ENCODE results near the gene LPCAT3. TPM values are rescaled to one million over a fixed set of nuclear protein-coding genes. Genes with fewer than 3 reads are reported as not detected.

LPCAT3 gene
- total RNA-seq, 1 donor from 2014 or later = 34.4 TPM

DNA sequence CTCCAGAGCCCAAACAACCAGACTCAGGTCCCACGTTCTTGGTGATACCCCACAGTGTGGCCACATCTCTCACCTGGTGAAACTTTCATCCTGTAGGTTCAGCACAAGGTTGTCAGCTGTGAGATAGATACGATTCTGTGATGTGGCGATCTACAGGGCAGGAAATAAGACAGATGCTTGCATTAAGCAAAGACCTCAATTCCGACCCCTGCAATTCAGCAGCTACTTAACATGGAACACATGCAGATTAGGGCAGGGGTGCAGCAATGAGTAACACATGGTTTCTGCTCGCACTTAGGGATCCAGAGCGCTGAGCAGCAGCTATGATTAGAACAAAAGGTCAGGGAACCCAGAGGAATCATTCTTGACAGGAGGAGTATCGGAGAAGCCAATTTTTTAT lies 51.9 kb downstream of the LPCAT3 start:
- Mint-ChIP-seq H3K4me1 (ENCODE audit: unreplicated experiment) (peaks cover 32% of the 10 kb centered on the region), H3K27me3 (no peaks in the 10 kb centered on the region), H3K9me3 (no peaks in the 10 kb centered on the region), H3K27ac (peak overlapping the region; percentile 99), H3K4me3 (peak overlapping the region; percentile 55), H3K36me3 (peaks cover 35% of the 10 kb centered on the region)
- DNase-seq (ENCODE audit: extremely low spot score, unreplicated experiment) = no peak
- TF ChIP-seq CTCF (conservative IDR thresholded peaks at IDR 0.05) = no peak

- H3K27ac Mint-ChIP-seq = peak overlapping the region; percentile 99
- no peaks in the 10 kb centered on the region for H3K27me3 Mint-ChIP-seq
- peaks cover 29% of the 10 kb centered on the region for H3K4me1 Mint-ChIP-seq (ENCODE audit: unreplicated experiment)
- peak overlapping the region; percentile 95 for H3K4me3 Mint-ChIP-seq
- peaks cover 32% of the 10 kb centered on the region for H3K36me3 Mint-ChIP-seq
- no peaks in the 10 kb centered on the region for H3K9me3 Mint-ChIP-seq
- DNase-seq (ENCODE audit: extremely low spot score, unreplicated experiment) = no peak
- no peak for TF ChIP-seq CTCF (conservative IDR thresholded peaks at IDR 0.05)
These were observed 52.6 kb downstream of the LPCAT3 start for GRCh38 chr12:6965714-6966113.

DNA sequence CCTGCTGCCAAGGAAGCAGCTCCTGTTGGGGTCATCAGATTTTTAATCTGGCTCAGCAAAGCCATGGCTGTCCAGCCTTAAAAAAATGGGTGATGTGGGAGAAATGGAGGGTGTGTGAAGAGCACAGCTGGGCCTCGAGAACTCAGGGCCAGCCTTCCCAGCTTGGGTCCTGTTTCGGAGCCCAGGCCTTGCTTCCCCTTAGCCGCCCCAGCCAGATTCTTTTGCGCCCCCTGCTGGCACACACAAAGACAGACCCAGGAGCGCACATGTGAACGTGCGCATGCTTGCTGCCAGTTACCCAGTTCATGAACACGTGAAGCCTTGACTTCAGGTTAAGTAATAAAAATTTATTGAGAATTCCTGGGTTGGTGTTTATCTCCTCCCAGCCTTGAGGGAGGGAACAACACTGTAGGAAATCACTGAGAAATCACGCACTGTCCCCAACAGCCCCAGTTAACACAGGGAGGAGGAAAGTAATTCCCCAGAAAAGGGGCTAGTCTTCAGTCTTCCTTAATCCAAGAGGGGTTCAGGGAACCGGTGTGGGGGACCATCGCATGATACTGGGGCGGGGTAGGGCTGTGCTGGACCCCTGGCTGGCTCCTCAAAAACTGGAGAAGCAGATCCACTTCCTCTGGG lies 53.1 kb downstream of the LPCAT3 start:
- H3K27me3 Mint-ChIP-seq = no peaks in the 10 kb centered on the region
- H3K36me3 Mint-ChIP-seq = peaks cover 31% of the 10 kb centered on the region

GRCh38 chr12:6964605-6965025 lies 53.7 kb downstream of the LPCAT3 start:
- TF ChIP-seq CTCF (conservative IDR thresholded peaks at IDR 0.05) = no peak
- no peaks in the 10 kb centered on the region for H3K27me3 Mint-ChIP-seq
- no peaks in the 10 kb centered on the region for H3K9me3 Mint-ChIP-seq

More for the DNA sequence above, 53.1 kb downstream of the LPCAT3 start:
- Mint-ChIP-seq H3K9me3 (no peaks in the 10 kb centered on the region), H3K27ac (peak overlapping the region; percentile 99), H3K4me1 (ENCODE audit: unreplicated experiment) (peaks cover 27% of the 10 kb centered on the region), H3K4me3 (peak overlapping the region; percentile 95)
- peak; percentile 86 for DNase-seq (ENCODE audit: extremely low spot score, unreplicated experiment)
- peak; percentile 93 for TF ChIP-seq CTCF (conservative IDR thresholded peaks at IDR 0.05)

DNA sequence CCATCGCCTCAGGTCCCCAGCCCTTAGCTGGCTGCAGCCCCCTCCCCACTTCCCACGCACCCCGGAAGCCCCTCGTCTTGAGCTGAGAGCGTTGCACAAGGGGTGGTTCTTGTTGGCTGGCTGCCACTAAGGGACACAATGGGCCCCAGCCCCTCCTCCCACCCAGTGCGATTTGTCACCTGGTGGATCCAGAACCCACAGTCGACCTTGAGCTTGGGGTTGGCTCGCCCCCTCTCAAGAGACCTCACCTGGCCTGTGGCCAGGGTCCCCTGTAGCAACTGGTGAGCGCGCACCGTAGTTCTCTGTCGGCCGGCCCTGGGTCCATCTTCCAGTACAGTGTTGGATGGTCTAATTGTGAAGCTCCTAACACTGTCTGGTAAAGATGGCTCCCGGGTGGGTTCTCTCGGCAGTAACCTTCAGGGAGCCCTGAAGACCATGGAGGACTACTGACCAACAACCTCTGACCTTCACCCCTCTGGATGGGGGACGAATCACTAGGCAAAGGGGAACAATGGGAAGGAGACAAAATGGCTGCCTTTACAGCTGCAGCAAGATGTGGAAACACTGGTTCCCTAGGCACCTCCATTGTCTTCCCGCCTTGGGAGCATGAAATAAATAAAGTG lies 54.4 kb downstream of the LPCAT3 start:
- Mint-ChIP-seq H3K36me3 (peaks cover 25% of the 10 kb centered on the region), H3K4me1 (ENCODE audit: unreplicated experiment) (peaks cover 22% of the 10 kb centered on the region), H3K27ac (peak overlapping the region; percentile 99), H3K4me3 (peak overlapping the region; percentile 95), H3K9me3 (no peaks in the 10 kb centered on the region), H3K27me3 (no peaks in the 10 kb centered on the region)
- DNase-seq (ENCODE audit: extremely low spot score, unreplicated experiment) = no peak
- no peak for TF ChIP-seq CTCF (conservative IDR thresholded peaks at IDR 0.05)

More at GRCh38 chr12:6964605-6965025, 53.7 kb downstream of the LPCAT3 start:
- Mint-ChIP-seq H3K27ac (peak overlapping the region; percentile 99), H3K36me3 (peaks cover 31% of the 10 kb centered on the region), H3K4me1 (ENCODE audit: unreplicated experiment) (peaks cover 27% of the 10 kb centered on the region), H3K4me3 (peak overlapping the region; percentile 95)
- DNase-seq (ENCODE audit: extremely low spot score, unreplicated experiment) = no peak

Measured in type B pancreatic cell (in vitro differentiated cells).